ENCODE measurements around the gene USP21.

DNA sequence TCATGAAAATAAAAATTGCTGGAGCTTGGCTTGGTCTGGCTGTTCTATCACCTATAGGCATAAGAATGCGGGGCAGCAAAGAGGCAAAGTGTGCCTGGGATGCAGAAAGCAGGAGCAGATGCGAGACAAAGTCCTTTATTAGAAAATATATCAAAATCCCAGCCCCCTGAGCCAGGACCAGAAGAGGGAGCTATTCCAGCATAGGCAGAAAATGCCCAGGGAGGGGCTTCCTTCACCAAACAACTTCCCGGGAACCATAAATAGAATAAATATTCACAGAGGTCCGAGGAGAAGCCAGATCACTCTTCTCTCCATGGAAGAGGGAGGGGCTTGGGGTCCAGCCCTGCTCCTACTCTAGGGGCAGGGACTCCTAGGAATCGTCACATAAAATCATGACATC is 11.9 kb downstream of the USP21 start:
- TF ChIP-seq, protein P1, sequence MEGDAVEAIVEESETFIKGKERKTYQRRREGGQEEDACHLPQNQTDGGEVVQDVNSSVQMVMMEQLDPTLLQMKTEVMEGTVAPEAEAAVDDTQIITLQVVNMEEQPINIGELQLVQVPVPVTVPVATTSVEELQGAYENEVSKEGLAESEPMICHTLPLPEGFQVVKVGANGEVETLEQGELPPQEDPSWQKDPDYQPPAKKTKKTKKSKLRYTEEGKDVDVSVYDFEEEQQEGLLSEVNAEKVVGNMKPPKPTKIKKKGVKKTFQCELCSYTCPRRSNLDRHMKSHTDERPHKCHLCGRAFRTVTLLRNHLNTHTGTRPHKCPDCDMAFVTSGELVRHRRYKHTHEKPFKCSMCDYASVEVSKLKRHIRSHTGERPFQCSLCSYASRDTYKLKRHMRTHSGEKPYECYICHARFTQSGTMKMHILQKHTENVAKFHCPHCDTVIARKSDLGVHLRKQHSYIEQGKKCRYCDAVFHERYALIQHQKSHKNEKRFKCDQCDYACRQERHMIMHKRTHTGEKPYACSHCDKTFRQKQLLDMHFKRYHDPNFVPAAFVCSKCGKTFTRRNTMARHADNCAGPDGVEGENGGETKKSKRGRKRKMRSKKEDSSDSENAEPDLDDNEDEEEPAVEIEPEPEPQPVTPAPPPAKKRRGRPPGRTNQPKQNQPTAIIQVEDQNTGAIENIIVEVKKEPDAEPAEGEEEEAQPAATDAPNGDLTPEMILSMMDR (IDR thresholded peaks at IDR 0.05; ENCODE audit: low read depth, low read length, poor library complexity, severe bottlenecking), result no peak
- TF ChIP-seq EZH2phosphoT487 (IDR thresholded peaks at IDR 0.05; ENCODE audit: borderline replicate concordance, low read length), result no peak
